Measurements from ENCODE around the gene INPP4A.

The INPP4A gene

DNA sequence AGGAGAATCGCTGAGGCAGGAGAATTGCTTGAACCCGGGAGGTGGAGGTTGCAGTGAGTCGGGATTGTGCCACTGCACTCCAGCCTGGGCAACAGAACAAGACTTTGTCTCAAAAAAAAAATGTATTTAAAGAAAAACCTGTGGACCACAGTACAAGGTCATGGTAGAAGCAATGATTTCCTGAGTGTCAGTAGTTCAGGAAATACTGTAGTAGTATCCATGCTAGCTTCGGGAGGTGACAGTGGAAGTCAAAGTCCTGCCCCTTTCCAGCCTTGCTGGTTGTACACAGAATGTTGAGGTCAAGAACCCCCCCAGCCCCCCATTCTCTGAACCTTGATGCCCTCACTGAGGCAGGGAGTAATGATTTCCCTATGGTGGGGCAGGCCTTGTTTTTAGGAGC is 56.6 kb downstream of the INPP4A start:
- DNase-seq, result no peak

DNA sequence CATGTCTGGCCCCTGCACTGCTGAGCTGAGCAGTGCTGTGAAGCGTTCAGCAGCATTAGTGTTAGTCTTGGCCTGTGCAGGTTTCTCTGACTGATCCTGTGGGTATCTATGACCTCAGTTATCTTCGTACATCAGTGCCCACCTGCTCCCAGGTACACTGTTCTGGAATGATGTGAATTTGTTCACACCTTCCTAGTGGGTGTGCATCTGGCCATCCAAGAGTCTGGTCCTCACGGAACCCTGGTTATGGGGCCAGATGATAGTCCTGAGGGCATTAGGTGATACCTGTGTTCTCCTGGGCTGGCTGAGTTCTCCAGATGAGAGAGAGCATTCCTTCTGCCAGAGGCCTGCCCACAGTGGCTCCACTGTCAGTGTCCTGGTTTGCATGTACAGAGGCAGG is 57.2 kb downstream of the INPP4A start:
- DNase-seq, result no peak

DNA sequence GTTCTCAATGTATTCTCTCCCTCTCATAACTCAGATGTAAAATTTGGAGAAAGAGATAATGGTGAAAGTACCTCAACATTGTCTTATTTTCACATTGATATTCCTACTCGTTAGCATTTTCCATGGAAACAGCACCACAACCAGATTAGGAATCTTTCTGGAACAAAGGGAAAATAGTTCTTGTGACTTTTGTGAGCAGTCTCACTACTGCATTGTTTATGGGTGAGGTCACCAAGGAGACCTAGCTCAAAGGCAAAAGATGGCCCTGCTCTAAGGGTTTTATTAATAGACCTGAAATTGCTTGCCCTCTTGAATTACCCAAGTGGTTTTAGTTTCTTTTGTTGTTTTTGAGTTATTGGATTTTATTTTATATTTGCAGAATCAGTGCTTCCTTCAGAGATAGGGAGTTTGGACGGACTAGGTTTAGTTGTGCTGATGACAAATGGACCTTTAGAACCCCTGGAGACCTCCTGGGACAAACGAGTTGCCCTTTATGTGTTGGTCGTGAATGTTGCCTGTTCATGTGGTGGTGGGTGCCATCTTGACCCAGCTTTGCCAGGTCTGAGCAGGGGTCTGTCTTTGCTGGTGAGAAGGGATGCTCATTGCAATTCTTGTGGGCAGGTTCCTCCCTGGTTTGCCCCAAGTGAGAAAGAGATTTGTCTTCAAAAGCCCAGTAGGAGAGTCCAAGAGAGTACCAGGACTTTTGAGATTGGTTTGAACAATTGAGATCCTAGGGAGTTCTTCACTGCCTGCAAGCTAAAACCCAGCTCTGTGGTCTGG is 58.1 kb downstream of the INPP4A start:
- no peak for DNase-seq

DNA sequence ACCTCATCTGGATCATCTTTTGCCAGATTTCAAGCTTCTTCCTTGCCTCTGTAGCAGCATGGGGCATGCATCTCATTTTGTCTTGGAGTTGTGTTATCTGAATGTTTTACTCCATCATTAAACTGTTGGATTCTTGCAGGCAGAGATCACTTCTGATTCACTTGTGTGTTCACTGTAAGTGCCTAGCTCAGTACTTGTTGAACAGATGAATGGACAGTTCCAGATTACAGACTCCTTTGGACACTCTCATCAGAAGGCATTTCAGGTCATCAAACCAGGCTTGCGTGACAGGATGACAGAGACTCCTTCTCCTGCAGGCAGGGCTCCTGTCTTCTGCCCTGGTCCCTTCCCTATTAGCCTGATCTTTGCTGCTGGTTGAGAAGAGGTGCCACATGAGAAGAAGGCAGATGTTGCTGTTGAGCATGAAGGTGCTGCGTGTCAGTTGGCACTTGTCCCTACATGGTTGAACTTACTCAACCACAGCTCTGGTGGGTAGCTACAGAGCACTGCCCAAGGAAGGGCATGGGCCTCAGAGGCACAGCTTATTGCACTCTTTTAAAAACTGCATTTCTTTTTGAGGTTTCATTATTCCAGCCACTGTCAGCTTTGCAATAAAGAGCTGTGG is 58.9 kb downstream of the INPP4A start:
- DNase-seq, result no peak

DNA sequence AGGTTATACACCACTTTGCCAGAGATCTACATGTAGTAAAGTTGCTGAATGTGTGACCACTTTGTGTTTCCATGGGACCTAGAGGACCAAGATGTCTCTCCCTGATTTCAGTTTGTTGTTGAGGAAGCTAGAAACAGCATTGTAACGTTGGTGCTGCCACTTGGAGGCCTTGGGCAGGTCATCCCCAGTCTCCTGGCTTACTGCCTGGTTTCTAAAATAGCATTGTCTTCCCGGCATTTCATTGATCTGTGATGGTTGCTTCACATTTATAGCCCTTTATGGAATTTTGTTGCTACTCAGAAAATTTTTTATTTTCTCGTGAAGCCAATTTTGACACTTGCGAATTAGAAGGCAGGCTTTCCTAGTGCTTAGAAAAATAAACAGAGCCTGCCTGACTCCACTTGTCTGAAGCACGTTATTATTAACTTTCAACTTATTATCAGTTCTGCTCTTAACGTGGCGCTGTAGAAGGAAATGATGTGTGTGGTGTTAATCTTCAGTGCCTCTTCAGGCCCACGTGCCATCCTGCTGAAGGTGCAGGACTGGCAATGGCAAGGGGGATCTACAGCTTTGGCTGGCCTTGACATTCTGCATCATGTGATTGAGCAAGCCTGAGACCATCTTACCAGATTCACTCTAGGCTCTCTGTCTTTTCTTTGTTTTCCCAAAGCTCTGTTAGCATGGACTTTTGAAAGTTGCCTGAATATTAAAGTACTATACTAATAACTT is 59.9 kb downstream of the INPP4A start:
- no peak for DNase-seq

DNA sequence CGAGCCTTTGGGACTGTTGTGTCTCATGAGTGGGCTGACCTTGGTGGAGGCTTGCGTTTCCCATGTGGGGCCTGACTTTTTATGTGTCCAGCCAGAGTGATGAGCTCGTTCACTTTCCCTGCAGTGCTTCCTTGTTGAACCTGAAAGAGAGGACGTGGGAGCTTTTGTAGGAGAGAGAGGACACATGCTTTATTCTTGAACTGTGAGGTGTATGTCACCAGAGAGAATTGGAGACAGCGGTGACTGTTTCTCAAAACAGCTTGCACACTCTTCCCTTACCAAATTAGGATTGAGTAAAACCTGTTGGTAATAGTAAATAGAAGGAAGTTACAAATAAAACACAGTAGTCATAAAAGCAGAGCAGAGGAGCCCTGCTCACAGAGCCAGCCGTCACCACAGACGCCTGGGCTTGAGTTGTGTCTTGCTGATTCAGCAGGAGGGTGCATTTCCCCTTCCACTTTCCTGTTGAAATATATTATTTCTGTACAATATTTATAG is 60.7 kb downstream of the INPP4A start:
- no peak for DNase-seq

DNA sequence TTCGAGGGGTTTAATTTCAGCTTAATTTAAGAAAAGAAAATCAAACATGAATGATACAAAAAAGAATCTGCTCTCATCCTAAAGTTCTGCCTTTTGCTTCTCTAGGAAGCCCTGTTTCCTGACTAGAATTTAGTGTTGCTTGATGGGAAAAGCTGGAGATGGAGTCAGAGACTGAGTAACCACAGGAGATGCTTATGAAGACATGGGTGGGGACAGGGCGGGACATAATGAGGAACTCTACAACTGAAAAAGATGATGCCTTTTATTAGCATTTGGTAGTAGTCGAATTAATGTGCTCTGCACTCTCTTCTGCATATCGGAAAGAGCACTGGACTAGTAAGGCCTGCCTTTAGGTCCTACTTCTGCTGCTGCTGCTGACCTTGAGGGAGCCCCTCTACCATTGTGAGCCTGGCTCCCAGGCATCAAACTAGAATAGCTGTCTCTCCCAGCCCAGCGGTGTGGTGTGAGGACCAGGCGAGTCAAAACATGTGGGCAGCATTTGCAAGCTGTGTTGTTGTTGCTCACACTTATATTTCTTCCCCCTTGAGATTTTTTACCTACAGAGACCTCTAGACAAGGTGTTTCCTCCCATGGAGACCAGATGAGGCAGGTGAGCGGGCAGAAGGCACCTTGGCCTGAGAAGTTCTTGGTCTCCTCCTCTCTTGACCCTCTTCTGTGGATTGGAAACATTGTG is 61.5 kb downstream of the INPP4A start:
- no peak for DNase-seq

DNA sequence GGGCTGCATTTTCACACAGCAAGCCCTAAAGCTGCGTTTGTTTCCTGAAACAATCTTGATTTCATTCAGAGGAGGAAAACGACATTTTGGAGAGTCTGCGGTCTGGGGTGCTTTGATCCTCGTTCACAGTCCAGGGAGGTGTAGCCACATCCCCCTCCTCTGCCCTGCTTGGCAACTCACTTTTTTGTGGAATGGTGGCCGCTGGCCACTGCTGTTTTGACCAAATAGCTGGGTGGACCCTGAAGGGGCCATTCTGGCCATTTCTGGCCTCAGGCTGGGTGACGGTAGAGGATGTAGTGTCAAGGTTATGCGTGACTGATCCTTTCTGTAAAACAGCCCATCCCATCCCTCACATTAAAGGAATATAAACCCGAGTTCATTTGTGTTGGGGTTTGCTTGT is 62.2 kb downstream of the INPP4A start:
- no peak for DNase-seq

DNA sequence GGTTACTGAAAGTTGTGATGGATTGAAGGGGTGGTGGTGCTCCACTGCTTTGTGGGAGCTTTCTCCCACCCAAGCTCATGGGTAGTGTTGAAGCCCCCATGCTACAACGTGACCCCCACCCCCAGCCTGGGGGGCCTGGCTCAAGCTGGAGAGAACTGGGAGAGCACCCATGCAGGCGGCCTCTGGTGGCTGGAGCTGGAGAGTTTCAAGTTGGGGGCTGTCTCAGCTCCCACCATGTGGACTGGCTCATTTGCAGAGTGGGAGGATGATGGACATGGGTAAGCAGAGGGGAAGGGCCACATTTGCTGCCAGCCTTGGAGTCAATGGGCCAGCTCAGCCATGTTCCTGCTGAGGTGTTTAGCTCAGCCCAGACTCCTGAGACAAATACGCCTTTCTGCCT is 62.8 kb downstream of the INPP4A start:
- DNase-seq, result no peak

DNA sequence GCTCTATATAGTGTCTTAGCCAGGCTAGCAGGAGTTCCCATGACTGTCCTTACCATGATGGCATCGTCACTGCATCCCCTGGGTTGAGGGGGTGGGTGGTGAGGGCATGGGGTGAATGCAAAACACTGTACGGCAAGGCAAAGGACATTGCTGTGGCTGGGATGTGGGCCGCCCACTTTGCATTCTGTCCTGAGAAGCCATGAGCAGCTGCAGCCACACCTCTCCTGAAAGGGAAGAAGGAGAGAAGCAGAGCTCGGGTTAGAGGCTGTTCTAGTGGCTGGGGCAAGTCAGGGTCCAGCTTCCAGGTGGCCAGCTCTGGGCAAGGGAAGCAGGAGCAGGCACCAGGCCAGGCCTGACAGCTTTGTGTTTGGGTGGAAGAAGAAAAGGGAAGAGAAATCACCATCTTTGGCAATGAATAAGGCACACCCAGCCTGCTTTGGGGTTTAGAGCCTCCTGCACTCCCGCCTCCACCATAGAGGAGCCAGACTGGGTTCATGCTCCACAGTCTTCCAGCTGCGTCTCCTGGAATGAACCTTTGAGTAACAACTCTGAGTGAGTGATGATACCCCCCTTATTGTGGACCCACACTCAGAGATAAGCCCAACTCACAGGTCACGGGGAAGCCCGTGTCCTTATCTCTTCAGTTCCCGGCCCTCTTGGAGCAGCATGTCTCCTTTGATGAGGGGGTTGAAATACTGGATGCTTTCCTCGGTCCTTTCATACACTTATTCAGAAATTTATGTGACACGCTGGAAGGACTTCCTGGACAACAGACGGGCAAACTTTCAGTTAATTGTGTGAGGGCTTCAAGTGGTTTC is 63.4 kb downstream of the INPP4A start:
- DNase-seq, result no peak

DNA sequence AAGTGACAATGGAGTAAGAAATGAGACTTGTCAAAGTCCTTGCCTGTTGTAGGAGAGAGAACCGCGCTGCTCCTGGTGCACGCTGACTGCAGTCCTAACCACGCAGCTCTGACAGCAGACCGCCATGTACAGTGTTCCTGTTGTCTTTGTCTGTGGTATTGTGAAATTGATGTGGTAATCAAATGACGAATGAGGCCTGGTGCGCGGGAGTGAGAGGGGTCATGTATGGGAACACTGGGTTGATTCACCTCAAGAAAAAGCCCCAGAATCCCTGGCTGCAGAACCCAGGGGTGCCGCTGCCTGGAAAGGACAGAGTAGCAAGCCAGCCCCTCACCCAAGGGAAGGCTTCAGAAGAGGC is 64.0 kb downstream of the INPP4A start:
- no peak for DNase-seq

DNA sequence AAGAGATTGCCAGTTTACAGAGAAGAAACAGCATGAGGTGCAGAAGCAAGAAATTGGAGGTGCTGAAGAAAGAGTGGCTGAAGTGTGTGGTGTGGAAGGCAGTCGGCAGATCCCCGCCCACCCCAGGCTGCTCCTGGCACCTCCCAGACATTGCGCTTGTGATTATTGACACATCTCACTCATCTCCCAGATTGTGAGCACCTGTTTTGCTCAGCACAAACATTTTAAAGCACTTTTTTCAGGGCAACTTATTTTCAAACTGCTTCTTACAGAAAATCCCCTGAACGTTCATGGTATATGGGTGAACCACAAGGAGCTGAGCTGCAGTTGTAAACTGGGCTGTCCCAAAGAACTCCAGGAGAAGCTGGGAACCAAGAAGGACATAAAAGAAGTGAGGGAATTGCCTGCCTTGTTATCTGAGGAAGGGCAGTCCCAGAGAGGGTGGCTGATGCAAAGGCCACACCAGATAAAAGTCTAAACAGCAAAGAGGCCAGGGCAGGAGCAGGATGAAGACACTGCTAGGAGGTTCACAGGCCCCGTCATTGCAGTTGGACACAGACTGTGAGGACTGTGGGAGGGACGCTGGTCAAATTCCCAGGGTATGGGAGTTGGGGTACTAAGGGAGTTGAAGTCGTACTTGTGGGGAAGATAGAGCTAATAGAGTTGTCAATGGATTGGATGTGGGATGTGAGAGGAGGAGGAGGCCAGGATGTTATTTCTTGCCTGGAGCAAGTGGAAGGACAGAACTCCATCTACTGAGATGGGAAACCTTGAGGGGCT is 65.1 kb downstream of the INPP4A start:
- DNase-seq, result no peak

DNA sequence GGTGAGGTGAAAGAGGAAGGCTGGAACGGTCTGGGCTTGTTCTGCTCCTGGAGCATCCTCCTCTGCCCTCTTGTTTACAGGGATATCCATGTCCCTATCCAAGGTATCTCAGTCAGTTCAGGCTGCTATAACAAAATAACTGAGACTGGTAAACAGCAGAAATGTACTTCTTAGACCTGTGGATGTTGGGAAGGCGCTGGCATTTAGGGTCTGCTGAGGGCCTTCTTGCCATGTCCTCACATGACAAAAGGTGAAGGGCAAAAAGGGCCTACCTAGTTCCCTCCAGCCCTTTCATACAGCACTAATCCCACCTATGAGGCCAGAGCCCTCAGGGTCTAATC is 65.6 kb downstream of the INPP4A start:
- no peak for DNase-seq

DNA sequence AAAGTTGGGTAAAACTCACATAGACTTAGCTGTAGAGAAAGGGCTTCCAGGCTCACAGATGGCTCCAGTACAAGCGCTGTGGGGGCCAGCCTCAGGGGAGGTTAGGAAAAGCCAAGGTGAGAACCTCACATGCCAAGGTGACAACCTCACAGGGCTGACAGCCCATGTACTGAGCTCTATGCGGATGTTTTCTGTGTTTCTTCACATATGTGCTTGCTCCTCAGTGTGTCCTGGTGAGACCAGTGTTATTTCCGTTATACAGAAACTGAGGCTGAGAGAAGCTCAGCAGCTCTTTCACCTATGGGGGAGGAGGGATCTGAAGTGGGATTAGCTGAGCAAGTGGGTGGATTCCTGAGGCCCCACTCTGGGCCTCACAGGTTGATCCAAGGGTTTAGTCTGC is 67.3 kb downstream of the INPP4A start:
- DNase-seq, result no peak

DNA sequence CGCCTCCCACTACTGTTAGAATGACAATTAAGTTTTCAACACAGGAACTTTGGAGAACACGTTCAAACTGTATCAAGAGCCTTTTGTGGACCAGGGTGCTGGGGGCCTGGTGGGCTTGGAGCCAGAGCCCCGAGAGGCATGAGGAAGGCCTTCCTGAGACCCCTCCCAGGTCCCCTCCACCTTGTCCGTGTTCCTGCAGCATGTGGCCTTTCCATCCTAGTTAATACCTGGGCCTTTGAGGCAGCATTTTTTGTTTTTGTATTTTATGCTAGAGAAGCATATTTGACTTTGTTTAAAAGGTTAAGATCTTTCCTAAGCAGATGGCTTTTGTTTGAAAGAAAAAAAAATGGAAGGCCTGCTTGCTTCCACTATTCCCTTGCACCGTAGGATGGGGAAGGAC is 68.0 kb downstream of the INPP4A start:
- no peak for DNase-seq

DNA sequence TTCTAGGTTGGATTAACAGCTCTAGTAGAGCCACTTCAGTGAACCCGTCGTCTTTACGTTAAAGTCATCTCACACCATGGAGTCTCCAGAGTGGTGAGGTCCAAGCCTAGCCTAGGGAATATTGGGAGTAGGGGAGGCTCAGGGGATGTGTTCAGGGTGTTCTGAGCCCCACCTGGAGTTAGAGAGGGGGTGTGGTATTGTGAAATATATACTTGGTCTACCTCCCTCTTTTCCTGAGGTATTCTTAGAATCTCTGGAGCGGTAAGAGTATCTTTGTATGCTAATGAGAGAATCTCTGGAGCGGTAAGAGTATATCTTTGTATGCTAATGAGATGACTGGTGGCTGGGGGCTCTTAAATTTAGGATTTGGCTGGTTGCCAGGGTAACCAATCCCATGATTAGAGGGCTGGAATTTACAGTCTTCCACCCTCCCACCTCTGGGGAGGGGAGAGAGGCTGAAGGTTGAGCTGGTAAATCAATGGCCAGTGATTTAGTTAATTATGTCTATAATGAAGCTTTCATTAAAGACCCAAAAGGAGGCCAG is 69.5 kb downstream of the INPP4A start:
- DNase-seq, result no peak

DNA sequence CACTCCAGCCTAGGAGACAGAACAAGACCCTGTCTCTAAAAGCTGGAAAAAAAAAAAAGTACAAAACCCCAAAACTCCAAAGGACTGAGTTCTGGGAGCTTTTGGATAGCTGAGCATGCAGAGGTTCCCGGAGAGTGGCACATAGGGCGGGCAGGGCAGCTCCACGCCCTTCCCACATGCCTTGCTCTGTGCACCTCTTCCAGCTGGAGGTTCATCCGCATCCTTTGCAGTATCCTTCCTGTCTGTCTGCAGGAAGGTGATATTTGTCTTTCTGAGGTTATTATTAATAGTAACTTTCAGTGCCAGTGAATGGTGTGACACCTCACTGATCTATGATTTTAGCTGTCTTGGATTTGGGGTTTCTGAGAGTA is 70.2 kb downstream of the INPP4A start:
- no peak for DNase-seq

DNA sequence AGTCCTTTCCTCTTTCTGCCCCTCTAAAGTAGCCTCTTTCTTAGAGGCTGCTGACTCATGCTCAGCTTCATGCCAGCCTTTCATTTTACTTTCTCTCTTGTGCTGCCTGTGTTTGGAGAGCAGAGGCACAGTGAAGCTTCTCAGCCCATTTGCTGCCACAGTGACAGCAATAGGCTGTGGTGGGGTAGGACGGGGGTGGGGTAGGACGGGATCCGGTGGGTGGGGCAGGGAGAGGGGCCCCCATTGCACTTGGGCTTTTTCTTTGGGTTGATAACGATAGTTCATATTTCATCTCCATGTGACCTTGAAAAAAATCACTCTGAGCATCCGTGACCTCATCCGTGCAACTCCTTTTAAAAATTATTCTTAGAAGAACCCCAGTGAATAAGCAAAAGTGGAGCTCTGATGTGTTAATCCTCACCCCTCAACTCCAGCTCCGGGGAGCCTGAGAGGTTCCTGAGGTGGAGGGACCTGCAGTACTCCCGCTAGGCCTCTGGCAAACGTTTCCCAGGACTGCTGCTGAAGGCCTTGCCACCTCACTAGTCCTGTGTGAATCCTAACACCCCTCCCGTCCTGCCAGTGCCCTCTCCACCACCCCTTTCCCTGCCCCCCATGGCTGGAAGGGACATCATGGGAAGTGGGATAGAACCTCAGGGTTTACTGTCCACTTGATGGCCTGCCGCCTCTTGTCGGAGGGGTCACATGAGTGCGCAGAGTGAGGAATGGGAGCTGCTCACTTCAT is 70.8 kb downstream of the INPP4A start:
- no peak for DNase-seq

DNA sequence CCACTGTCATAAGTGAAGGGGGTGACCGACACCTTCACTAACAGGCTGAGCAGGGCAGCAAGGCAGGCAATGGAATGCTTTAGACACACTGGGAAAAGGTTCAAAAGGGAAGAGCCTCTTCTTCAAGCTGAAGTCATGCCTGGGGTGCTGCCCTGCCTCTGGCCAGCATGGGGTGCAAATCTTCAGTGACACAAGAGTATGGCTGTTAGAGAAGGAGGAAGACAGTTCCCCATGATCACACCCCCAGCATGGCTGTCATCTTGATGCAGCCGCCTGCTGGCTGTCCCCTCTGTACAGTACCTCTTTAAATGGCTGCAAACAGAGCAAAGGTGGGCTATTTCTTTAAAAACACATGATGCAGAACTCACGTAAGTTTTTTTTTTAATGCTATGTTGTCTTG is 71.9 kb downstream of the INPP4A start:
- no peak for DNase-seq

DNA sequence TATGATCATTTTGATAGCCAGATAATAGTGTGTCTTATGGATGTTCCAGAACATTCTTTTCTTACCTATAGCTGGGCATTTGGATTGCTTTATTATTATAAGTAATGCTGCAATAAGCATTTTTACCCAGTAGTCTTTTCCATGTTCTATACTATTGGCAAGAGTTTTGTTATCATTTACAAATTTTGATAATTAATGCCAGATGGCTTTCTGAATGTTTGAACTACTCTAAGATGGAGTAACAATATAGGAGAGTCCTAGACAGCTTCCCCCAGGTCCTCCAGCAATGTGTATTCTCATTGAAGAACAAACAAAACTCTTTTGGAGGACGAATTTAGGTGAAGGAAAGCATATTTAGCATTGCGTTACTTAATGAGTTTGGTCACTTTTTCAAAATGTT is 73.0 kb downstream of the INPP4A start:
- no peak for DNase-seq

DNA sequence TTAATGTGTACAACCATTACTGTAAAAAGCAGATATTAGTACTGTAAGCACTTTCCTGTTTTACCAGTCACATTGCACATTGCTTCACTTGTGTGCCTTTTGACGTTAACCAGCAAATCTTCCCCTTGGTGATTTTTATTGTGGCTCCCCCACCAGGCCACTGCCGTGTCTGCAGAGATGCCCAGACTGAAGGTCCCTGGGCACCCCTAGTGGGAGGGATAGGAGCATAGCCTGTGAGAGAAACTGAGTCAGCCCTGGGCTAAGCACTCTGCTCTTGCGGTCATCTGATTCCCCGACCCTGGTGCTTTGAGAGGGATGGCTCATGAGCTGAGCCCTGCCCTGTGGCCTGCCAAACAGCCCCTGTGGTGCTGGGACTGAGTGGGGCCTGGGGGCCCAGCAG is 73.4 kb downstream of the INPP4A start:
- DNase-seq, result no peak

Measured in COR-L47 (cell line).